ENCODE results near the gene DCP1A.
A peak's percentile ranks its signal among the peaks of the same experiment; 100 is the strongest.
"Not testable (repeated sequence)": the region's sequence is repeated elsewhere in the genome, so short reads cannot be mapped to it uniquely, and the experiment has no call there.

Gene DCP1A

DNA sequence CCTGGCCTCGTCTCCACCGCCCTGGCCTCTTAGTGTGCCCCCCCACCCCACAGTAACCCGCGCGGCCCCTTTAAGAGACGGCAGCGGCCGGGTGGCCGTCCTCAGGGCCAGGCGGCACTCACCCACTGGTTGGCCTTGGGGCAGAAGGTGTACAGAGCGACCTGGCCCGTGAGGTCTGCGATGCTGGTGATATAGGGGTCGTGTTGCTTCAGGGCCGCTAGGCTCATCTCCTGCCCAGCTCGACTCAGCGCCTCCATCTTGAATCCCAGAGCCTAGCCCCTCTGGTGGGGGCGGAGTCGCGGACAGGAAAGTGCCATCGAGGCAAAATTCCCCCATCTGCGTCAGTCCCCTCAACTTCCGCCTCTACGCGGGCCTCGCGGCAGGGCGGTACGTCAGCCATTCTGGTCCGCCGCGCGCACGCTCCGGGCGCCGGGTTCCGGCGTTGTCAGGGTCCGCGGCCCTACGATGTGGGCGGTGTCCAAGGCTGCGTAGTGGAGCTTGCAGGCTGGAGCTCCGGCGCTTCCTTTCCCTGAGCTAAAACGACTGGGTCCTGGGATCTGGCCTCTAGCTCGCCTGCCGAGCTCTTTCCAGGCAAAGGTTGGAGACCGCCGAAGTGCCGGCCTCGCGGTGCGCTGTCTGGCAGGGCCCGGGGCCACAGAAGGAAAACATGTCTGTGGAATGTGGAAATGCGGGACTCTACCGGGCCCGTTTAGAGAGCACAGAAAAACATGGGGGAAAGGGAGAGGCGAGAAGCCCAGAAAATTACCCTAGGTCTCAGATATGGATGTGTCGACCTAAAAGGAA, at the start of gene DCP1A:
DCP1A (minus strand) TSS at position 283 of the 804 bp plus-strand sequence; CDS start at position 257, 26 bp downstream.
- peak; percentile 94 for DNase-seq

DNA sequence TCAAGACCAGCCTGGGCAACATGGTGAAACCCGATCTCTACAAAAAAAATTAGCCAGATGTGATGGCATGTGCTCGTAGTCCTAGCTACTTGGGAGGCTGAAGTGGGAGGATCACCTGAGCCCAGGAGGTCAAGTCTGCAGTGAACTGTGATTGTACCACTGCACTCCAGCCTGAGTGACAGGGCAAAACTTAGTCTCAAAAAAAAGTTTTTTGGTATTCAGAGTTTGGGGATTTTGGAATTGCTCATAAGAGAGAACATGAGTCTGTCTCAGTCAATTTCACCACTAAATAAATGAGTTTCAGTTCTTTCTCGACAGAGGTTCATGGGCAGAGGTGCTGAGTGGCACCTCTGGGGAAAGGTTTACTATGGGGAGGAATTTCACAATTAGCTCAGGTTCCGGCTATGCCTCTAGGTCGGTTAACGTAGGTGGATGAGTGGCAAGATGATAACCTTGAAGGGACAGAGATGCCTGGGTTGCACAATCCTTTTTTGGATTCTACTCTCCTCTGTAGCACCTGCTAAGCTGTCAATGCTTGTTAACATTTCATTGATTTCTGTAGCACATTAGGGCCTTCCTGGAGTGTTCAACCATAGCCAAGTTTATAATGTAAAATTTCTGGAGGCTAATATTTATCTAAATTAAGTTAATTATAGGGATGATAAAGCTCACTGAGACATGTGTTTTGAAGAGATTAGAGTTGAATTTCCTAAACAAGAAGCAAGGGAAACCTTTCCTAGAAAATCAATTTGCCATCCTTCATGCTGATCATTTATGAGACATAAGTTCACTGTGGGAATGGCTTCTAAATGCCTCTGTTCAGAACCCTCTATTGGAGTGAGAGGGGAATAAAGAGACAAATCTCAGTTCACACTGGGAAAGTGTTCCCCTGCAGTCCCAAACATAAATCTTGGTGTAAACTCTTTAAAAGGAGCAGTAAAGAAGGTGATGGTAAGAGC, 37.4 kb upstream of the DCP1A start:
- DNase-seq = no peak

DNA sequence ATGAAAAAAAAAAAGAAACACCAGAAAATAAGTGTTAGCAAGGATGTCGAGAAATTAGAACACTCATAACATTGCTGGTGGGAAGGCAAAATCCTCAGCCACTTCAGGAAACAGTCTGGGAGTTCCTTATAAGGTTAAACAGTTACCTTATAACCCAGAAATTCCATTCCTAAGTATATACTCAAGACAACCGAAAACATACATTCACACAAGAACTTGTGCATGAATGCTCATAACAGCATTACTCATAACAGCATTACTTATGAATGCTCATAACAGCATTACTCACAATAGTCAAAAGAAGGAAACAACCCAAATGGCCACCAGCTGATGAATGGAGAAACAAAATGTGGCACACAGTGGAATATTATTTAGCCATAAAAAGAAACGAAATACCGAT, 34.8 kb upstream of the DCP1A start:
- no peak for DNase-seq

DNA sequence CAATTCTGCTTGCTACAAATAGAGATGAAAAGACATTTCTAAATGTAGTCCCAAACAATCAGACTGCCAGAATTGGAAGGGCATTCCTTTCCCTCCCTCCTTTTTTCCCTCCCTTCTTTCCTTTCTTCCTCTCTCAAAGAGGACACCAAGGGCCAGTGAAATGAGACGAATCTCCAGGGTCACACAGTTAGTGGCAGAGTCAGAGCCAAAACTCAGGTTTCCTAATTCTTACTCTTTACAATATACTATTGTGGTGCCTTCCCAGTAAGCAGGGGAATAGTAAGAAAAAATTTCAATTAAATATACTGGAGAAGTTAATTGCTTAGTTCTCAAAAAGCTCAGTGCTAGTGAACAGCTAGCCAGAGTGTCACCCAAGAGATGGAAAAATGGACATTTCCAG, 33.0 kb upstream of the DCP1A start:
- no peak for DNase-seq

DNA sequence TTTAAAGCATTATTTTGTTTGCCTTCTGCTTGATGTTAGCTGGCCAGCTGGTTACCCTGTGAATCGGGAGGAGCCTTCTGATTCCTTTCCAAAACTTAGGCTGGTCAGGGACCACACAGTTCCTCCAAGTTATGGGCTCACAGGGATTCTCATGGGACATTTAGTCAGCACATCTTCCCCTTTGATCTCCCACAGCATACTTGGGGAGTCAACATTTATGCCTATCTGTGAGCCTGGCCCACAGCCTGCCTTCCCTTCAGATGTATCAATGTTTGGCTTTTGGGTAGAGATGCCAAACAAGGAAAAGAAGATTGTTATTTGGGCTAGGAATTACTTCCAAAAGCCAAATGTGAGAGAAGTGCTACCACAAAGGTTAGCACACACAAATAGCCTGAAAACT, 32.6 kb upstream of the DCP1A start:
- no peak for DNase-seq

DNA sequence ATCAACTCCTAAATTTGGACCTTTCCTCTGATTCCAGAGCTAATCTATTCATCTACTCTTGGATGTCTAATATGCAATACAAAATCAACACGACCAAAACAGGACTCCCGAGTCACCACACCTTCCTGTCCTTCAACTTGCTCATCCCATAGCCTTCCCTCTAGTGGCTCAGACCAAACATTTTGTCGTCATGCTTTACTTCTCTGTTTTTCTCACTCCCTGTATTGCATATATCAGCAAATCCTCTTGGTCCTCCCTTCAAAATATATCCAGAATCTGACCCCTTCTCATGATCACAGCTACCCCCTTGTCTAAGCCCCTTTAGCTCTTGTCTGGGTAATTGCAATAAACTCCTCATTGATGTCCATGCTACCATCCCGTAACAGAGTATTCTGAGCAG, 30.5 kb upstream of the DCP1A start:
- no peak for DNase-seq

DNA sequence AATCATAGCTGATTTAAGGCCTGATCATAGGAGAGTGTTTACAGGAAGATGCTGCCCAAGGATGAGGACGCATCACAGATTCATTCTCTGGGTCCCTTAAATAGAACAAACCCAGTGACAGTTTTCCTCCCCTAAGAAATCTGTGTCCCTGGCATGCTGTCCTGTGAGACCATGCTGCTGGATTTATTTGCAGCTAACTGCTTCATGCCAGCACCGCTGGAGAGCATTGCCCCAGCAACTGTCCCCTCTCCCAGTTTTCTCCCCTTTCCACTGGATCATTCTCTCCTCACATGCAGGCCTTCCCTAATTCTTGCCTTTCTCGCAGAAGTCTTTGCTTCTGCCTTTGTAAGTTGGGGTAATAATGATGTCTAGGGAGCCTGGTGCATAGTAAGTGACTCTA, 29.3 kb upstream of the DCP1A start:
- DNase-seq = no peak

DNA sequence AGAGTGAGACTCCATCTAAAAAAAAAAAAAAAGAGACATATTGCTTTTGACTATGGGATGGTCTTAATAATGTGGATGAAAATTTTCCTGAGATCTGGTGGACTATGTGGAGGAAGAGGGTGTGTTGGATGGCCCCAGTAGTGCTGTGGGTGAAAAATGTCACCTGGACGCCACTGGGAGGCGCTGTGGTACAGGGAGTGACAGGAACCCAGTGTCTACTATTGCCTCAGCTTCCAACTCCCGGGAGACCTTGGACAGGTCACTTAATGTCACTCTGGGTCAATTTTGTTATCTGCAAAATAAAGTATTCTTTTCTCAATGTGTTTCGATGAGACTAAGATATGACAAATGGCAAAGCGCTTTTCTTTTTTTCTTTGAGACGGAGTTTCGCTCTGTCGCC, 27.7 kb upstream of the DCP1A start:
- DNase-seq = peak; percentile 61

DNA sequence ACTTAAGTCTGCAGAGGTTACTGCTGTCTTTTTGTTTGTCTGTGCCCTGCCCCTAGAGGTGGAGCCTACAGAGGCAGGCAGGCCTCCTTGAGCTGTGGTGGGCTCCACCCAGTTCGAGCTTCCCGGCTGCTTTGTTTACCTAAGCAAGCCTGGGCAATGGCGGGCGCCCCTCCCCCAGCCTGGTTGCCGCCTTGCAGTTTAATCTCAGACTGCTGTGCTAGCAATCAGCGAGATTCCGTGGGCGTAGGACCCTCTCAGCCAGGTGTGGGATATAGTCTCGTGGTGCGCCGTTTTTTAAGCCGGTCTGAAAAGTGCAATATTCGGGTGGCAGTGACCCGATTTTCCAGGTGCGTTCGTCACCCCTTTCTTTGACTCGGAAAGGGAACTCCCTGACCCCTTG, 23.4 kb upstream of the DCP1A start:
- DNase-seq = not testable (repeated sequence)

DNA sequence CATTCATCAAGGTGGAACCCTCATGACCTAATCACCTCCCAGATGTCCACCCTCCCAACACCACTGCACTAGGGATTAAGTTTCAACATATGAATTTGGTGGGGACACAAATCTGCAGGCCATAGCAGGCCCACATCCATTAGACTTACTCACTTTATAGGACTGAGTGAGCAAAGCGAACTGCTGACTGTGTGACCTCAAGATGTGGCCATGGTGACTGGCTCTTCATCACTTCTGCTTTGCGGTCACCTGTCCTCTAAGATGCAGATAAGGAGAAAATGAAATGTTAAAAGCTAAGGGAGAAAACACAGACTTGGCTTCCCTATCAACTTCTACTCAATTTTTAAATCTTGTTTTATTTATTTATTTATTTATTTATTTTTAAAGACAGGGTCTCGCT, 14.5 kb upstream of the DCP1A start:
- no peak for DNase-seq

DNA sequence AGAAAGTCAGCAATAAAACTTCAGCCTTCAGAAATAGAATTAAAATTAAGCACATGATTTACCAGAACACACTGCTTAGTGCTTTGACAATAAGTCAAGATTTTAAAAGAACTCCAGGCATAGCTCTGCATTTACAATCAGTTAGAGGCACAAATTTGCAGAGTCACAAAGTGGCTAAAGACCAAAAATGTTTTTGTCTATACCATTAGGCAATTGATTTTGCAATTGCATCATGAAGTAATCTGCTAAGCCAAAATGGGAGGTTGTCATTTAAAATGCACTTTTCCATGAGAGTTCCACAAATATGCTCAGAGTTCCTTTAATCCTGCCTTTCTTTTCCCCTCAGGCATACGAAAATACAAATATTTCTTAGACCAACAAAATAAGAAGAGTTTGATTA, 10.1 kb upstream of the DCP1A start:
- DNase-seq = no peak

DNA sequence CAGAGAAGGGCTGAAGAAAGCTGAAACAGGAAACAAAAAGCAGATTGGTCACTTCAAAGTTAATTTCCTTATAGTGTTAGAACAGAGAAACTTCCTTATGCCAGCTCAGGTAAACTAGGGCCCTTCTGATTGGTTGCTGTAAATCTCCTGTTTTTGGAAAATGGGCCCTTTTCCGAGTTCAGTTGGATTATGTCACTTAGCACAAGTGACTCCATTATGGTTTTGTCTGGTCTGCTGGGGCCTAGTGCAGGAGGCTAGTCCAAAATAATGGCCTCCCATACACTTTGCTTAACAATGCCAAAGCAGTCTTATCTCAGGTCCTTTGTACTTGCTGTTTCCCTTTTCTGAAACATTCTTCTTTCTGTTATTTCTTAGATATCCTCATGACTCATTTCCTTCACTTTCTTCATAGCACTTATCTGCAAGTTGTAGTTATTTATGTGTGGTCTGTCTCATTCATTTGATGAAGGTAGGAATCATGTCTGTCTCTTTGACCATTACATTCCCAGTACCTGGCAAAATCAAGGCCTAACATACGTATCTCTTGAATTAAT, 7.7 kb upstream of the DCP1A start:
- no peak for DNase-seq

DNA sequence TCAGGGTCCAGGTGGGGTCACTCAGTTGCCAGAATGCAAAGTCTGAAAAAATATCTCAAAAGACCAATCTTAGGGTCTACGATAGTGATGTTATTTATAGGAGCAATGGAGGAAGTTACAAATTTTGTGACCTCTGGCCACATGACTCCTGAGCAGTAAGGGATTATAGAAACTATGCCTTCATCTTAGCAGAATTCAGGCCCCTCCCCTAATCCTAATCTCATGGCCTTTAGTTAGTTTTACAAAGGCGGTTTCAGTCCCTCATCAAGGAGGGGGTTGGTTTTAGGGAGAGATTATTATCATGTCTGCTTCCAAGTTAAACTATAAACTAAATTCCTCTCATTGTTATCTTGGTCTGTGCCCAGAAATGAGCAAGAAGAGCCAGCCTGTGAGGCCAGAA, 5.9 kb upstream of the DCP1A start:
- DNase-seq = no peak

DNA sequence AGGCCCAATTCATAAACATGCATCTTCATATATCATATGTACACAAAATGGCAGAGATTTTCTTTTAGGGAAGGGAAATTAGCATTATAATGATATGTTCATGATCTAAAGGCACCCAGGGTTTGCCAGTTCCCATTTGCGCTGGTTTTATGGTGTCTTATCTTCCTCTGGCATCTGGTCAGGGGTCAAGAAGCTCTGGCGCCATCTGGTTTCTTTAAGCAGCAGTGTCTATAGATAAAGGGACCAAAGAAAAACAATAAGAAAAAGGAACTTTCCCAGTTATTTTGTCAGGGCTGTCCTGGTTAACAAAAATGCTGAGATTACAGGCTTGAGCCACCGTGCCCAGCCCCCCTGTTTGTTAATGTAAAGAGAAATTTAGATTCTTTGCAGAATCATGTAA, 3.3 kb upstream of the DCP1A start:
- no peak for DNase-seq

DNA sequence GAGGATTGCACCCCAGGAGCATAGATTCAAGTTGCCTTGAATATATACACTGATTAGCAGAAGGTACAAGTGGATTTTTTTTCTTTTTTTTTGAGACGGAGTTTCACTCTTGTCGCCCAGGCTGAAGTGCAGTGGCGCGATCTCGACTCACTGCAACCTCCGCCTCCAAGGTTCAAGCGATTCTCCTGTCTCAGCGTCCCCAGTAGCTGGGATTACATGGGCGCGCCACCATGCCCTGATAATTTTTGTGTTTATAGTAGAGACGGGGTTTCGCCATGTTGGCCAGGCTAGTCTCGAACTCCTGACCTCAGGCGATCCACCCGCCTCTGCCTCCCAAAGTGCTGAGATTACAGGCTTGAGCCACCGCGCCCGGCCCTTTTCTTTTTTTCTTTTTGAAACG, 775 bp upstream of the DCP1A start:
- DNase-seq = not testable (repeated sequence)

DNA sequence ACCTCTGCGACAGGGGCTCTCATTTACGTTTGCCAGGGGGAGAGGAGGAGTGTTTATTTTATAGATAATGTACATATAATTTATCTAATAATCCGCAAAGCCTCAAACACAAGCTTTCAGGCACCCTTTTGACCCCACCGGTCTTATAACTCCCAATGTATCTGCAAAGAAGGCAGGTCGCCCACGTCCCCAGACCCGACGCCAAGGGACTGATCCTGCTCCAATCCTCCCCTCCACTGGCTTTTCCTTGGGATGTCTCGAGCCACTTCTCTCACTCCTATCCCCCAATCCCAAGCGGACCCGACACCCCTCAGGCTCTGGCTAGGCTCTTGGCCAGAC, 452 bp downstream of the DCP1A start:
- DNase-seq = no peak

DNA sequence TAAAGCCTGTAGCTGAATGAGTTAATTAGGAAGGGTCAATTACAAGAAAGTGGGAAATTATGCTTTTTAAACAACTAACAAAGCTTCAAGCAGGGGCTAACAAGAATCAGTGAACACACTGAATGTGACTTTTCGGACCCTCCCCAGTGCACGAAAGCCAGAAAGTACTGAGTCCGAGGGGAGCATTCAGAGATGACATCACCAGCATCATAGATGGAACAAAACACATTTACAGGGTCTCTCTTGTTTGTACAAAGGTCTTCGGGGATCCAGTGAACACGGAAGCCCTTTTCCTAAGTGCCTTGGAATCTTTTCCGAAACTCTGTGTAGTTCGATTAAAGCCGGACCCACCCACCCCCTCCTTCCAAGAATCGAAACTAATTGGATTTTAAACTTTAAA, 829 bp downstream of the DCP1A start:
- no peak for DNase-seq

DNA sequence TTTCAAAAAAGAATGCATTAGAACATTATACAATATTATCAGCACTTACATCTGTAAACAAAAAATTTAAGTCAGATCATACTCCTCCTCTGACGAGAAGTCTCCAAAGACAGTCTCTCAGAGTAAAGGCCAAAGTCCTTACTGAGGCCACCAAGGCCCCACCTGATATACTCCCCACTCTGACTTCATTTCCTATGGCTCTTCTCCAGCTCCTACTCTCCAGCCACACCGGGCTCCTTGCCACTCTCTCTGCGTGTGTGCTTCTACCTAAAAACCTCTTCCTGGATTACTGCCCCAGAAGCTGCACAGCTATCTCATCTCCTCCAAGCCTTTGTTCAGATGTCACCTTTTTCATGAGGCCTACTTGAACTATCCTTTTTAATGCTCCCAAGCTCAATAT, 5.0 kb downstream of the DCP1A start:
- DNase-seq = no peak

DNA sequence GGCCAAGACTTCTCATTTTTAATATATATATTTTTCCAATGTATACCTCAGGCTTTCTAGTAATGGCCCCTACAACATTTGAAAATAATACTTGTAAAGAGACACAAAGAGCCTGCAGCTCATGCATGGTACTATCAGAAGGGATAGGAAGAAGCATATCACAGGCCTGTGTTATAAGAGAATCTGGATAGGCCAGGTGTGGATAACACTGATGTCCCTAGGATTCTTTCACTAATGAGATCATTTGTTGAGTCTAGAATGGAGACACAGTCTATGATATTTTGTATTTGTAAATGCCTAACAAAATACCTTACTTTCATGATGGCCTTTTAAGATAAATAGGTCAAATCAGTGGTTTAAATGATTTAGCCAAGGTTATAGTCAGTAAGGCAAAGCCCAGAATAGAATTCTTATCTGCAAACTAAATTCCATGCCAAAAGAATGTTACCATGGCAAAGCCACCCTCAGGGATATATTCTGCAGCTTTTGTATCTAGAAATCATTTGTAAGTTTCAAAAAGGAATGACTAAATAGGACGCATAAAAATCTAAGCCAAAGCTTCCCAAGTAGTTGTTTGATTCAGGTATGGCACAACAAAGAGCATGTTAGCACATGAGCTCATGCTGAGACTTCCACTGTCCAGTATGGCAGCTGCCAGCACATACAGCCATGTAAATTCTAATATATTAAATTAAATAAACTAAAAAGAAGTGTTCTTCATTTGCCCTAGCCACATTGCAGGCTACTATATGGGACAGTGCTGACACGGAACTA, 10.0 kb downstream of the DCP1A start:
- DNase-seq = no peak

DNA sequence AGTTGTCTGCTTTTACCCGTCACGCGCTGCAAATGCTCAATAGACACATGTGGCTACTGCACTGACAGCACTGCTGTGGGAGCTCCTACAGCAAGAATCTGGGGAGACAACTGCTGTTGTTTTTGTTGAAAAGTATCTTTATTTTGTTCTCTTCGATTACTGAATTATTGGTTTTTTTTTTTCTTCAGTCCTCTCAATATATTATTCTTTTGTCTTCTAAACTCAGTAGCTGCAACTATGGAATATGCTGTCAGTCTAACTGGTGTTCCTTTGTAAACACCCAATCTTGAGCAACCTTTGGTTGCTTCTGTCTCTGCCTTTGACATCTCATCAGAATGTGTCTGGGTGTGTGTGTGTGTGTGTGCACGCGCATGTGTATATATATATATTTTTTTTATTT, 12.6 kb downstream of the DCP1A start:
- no peak for DNase-seq

DNA sequence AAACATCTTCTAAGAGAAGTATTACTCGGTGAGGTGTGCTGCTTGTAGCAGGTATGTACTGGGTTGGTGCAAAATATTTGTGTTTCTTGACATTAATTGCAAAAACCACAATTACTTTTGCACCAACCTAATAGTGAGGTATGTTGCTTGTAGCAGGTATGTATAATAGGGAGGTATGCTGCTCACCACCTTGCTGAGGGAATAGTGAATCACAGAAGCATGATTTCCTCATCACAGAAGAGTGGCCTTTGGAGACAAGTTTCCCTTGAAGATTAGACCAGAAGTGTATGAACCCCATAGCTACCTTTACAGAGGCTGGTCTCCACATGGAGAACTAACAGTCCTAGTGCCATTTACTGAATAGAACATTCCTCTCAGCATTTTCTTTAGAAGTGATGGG, 15.5 kb downstream of the DCP1A start:
- no peak for DNase-seq

DNA sequence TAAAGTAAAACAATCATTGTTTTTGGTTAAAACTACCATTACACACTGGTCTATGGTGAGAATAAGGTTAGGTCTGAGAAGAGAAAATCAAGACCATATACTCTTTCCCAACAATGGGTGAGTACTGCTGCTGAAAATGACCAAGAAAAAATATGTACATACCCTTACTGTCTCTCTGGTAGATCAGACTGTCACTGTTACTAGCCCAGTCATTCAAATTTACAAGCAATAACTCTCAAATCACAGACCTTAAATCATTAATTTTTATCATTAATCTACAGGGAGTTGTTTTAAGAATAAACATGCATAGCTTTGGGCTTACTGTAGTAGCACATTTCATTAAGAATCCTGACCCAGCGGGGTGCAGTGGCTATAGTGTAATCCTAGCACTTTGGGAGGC, 17.4 kb downstream of the DCP1A start:
- DNase-seq = no peak

DNA sequence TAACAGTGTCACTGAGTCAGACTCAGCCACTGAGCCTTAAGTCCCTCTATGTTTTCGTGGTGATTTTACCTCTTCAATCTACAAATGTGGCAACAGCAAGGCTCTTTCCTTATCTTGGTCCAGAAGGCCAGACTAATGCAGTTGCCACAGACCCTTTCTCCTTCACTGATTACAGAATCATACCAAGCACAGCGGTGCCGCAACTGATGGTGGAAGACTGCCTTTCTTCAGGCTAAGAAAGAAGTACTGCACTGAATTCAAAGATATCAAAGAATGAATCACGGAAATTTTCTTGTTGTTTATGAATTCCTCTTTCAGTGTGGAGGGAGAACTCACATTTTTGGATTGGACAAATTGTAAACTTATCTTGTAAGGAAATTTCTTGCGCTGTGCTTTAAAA, 18.6 kb downstream of the DCP1A start:
- no peak for DNase-seq
